Stimulated activated CD4-positive, alpha-beta T cell treated with anti-CD3 and anti-CD28 coated beads, TNF-alpha, amount 100 ng/mL, for 4 hours (primary cell): Measurements from ENCODE around the gene NPIPB2.

Source experiments
- DNase-seq, 3 experiments: peaks; one replicate each; pipeline ENCODE4 v3.0.0-alpha.2; 2020; ENCODE audit warnings: low read depth in 3 of 3

Gene NPIPB2

DNA sequence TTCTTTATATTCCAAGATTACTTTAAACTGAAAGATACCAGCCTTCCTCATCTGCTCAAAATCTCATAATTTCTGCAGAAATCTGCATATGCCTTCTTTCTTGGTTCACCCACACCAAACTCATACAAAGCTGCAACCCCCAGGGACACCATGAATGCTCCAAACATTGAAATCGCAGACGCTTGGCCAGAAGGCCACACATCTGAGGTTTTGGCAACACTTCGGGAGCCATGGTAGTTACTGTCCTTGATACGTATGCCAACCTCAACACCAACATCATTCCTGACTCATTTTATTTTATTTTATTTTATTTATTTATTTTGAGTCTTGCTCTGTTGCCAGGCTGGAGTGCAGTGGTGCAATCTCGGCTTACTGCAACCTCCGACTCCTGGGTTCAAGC is 37.9 kb downstream of the NPIPB2 start:
- DNase-seq = no peak

DNA sequence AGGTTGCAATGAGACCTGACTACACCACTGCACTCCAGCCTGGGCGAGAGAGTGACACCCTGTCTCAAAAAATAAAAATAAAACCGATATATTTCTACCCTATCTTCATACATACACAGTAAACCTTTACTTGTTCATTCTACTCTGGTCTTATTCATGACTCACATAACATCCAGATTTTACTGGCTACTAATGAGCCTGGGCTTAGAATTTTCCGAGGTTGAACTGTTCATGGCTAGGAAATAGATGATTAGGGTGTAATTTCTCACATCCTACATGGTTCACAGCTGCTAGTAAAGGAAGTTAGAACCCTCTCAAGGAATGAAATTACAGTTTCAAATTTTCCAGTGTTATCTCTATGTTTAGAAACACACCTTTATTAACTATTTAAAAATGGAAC is 40.8 kb downstream of the NPIPB2 start:
- DNase-seq = no peak

GRCh38 chr16:11896486-11897176 is 45.2 kb downstream of the NPIPB2 start:
- no peak for DNase-seq

- no peak for DNase-seq
Observed at GRCh38 chr16:11893571-11893970, 48.3 kb downstream of the NPIPB2 start.

GRCh38 chr16:11892761-11893160 is 49.1 kb downstream of the NPIPB2 start:
- no peak for DNase-seq

GRCh38 chr16:11890231-11890965 is 51.4 kb downstream of the NPIPB2 start:
- DNase-seq = no peak

DNA sequence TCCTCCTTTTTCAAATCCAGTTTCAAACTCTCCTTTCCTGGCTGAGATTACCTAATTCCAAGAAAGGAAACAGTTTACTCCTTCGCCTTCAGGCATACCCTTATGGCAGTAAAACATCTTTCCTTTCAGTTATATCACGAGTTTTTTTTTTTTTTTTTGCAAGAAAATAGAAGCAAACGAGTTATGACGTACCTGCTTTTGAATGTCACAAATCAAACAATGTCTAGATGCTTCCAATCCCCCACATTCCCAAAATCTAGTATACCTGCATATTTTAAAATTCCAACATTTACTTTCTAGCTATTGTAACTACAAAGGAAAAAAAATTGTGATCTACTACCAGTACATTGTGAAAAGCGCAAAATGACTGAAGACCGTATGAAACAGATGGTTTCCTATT is 55.0 kb downstream of the NPIPB2 start:
- DNase-seq = no peak

- no peak for DNase-seq
Observed at GRCh38 chr16:11884035-11884434, 57.8 kb downstream of the NPIPB2 start.

DNA sequence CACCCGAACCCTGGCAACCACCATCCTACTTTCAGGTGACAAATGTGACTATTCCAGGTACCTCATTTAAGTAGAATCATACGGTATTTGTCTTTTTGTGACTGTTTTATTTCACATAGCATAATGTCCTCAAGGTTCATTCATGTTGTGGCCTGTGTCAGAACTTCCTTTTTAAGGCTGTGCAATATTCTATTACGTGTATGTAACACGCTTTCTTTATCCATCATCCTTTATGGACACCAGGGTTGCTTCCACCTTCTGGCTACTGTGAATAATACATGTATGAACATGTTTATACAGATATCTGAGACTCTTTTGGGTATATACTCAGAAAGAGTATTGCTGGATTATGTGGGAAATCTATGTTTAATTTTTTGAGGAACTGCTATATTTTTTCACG is 61.8 kb downstream of the NPIPB2 start:
- DNase-seq = no peak

- no peak for DNase-seq
Observed at GRCh38 chr16:11877374-11877773, 64.5 kb downstream of the NPIPB2 start.
